HG03521 (cell line): Measurements from ENCODE around the gene CEP162.
"Not testable (repeated sequence)": the region's sequence is repeated elsewhere in the genome, so short reads cannot be mapped to it uniquely, and the experiment has no call there.

Experiments used
- ATAC-seq: cut with Tn5 transposase; IDR thresholded peaks from one replicate; pipeline ENCODE4 v1.9.1; 2021; ENCODE audit warnings: mild to moderate bottlenecking, moderate library complexity; ENCODE audit not compliant: unreplicated experiment

The CEP162 gene

GRCh38 chr6:84243240-84243639 lies 15.8 kb upstream of the CEP162 start:
- no peak for ATAC-seq

- no peak for ATAC-seq
Measured at GRCh38 chr6:84242265-84242664, 14.8 kb upstream of the CEP162 start.

- no peak for ATAC-seq
Measured at GRCh38 chr6:84228198-84228543, 728 bp upstream of the CEP162 start.

- peak; percentile 11 for ATAC-seq
Measured at GRCh38 chr6:84227044-84227433, 404 bp downstream of the CEP162 start.

- ATAC-seq = no peak
Measured at GRCh38 chr6:84224251-84224650, 3.2 kb downstream of the CEP162 start.

GRCh38 chr6:84223608-84224007 lies 3.8 kb downstream of the CEP162 start:
- not testable (repeated sequence) for ATAC-seq

- no peak for ATAC-seq
Measured at GRCh38 chr6:84222426-84222825, 5.0 kb downstream of the CEP162 start.

GRCh38 chr6:84220809-84221409 lies 6.5 kb downstream of the CEP162 start:
- ATAC-seq = no peak

GRCh38 chr6:84218091-84218490 lies 9.4 kb downstream of the CEP162 start:
- ATAC-seq = no peak

- no peak for ATAC-seq
Measured at GRCh38 chr6:84213217-84213616, 14.2 kb downstream of the CEP162 start.

GRCh38 chr6:84204011-84204410 lies 23.4 kb downstream of the CEP162 start:
- no peak for ATAC-seq

GRCh38 chr6:84199987-84200386 lies 27.5 kb downstream of the CEP162 start:
- ATAC-seq = not testable (repeated sequence)

GRCh38 chr6:84197708-84198107 lies 29.7 kb downstream of the CEP162 start:
- ATAC-seq = no peak

GRCh38 chr6:84193114-84193708 lies 34.2 kb downstream of the CEP162 start:
- ATAC-seq = no peak

- ATAC-seq = no peak
Measured at GRCh38 chr6:84191802-84192201, 35.6 kb downstream of the CEP162 start.

- ATAC-seq = not testable (repeated sequence)
Measured at GRCh38 chr6:84189356-84189755, 38.1 kb downstream of the CEP162 start.

GRCh38 chr6:84183430-84183829 lies 44.0 kb downstream of the CEP162 start:
- ATAC-seq = no peak

GRCh38 chr6:84182001-84182400 lies 45.4 kb downstream of the CEP162 start:
- no peak for ATAC-seq

GRCh38 chr6:84177241-84177640 lies 50.2 kb downstream of the CEP162 start:
- ATAC-seq = no peak

- no peak for ATAC-seq
Measured at GRCh38 chr6:84172574-84172973, 54.9 kb downstream of the CEP162 start.

GRCh38 chr6:84172080-84172479 lies 55.4 kb downstream of the CEP162 start:
- no peak for ATAC-seq

GRCh38 chr6:84167457-84167856 lies 60.0 kb downstream of the CEP162 start:
- no peak for ATAC-seq

GRCh38 chr6:84166395-84166794 lies 61.0 kb downstream of the CEP162 start:
- ATAC-seq = no peak
